HepG2 (cell line): Measurements from ENCODE around the gene QSOX1. TPM values are rescaled to one million over a fixed set of nuclear protein-coding genes. Genes with fewer than 3 reads are reported as not detected.

Experiments
- ATAC-seq: fragments of 200-7000 bp; cut with Tn5 transposase; 3 replicates; pipeline ENCODE4 v1.9.1; 2020; ENCODE audit warnings: mild to moderate bottlenecking, moderate library complexity
- BruUV-seq: library from RNA; stranded (reverse); fragments of 400-500 nt; replicated peaks from 2 replicates; lab custom pipeline; 2021; lab: Mats Ljungman, UMichigan
- CTCF ChIA-PET: fragments of 300-600 bp; formaldehyde crosslinking; extraction: SDS; loops from one replicate; lab custom pipeline; 2021; ENCODE audit warnings: low total read pairs, inconsistent platforms, low intra/inter-chr PET ratio; lab: Yijun Ruan, JAX
- POLR2A ChIA-PET: fragments of 350-600 bp; sonication (Branson Sonifier 250); formaldehyde crosslinking; loops from one replicate; lab custom pipeline; 2020; ENCODE audit warnings: antibody characterized with exemption, inconsistent platforms; lab: Yijun Ruan, JAX
- DNase-seq: peaks from one replicate; pipeline ENCODE4 v3.0.0-alpha.2; 2015; ENCODE audit warnings: low spot score
- FAIRE-seq: peaks from 3 replicates; lab custom pipeline; 2011; peaks lifted over from hg19 to GRCh38; lab: Jason Lieb, UNC
- H2AFZ ChIP-seq: one replicate; pipeline ENCODE4 v1.6.1; 2011; ENCODE audit warnings: low read length, inconsistent platforms
- H3K27ac ChIP-seq: fragments of 300-600 bp; 3 replicates; pipeline ENCODE4 v1.8.0; 2011; ENCODE audit warnings: mixed run types, mild to moderate bottlenecking, mixed read lengths, low read length, inconsistent platforms; ENCODE audit not compliant: insufficient read depth; ENCODE audit errors: extremely low read length
- H3K27me3 ChIP-seq, 2 experiments: fragments of 200-600 bp in 1 of 2; 2 replicates in 1 of 2; 3 replicates in 1 of 2; pipeline versions ENCODE4 v1.6.0 to v1.8.0; 2011; ENCODE audit warnings: low read length in 2 of 2, mild to moderate bottlenecking in 2 of 2, moderate library complexity in 2 of 2, inconsistent platforms in 1 of 2; ENCODE audit not compliant: insufficient read depth in 2 of 2, control insufficient read depth in 1 of 2
- H3K36me3 ChIP-seq, 2 experiments: fragments of 200-600 bp in 1 of 2; replicated peaks in 1 of 2; 2 replicates in 1 of 2; 3 replicates in 1 of 2; pipeline versions ENCODE4 v1.5.1 to v1.8.0; 2011; ENCODE audit warnings: low read length in 2 of 2, inconsistent platforms in 1 of 2; ENCODE audit not compliant: insufficient read depth in 2 of 2, control insufficient read depth in 1 of 2
- H3K4me1 ChIP-seq: 2 replicates; pipeline ENCODE4 v1.5.1; 2012; ENCODE audit warnings: low read length, inconsistent platforms; ENCODE audit not compliant: insufficient read depth
- H3K4me2 ChIP-seq: 2 replicates; pipeline ENCODE4 v1.6.0; 2011; ENCODE audit warnings: low read depth, low read length, inconsistent platforms
- H3K4me3 ChIP-seq, 3 experiments: fragments of 200-600 bp in 1 of 3; sonication (generic), shearing (Covaris generic) in 1 of 3; replicated peaks in 1 of 3; 2 replicates each; pipeline ENCODE4 v1.5.1; 2011 to 2016; ENCODE audit warnings: low read length in 3 of 3, inconsistent platforms in 2 of 3, low read depth in 2 of 3, mild to moderate bottlenecking in 2 of 3, control low read depth in 1 of 3, mixed read lengths in 1 of 3; ENCODE audit not compliant: insufficient read depth in 1 of 3
- H3K79me2 ChIP-seq: one replicate; pipeline ENCODE4 v1.6.1; 2011; ENCODE audit warnings: low read length, inconsistent platforms; ENCODE audit not compliant: insufficient read depth
- H3K9ac ChIP-seq: 2 replicates; pipeline ENCODE4 v1.6.0; 2011; ENCODE audit warnings: mild to moderate bottlenecking, low read depth, low read length, inconsistent platforms; ENCODE audit not compliant: insufficient read depth
- H3K9me3 ChIP-seq: 2 replicates; pipeline ENCODE4 v1.5.1; 2012; ENCODE audit warnings: mild to moderate bottlenecking, low read length
- H4K20me1 ChIP-seq: 2 replicates; pipeline ENCODE4 v1.6.0; 2011; ENCODE audit warnings: inconsistent platforms, mild to moderate bottlenecking, low read length, moderate library complexity; ENCODE audit not compliant: insufficient read depth
- CSRNP2 ChIP-seq: sonication (generic); formaldehyde crosslinking; conservative IDR thresholded peaks from 2 replicates; pipeline ENCODE4 v1.8.0; 2022; ENCODE audit warnings: low read depth, missing genetic modification reagents
- CTCF ChIP-seq: sonication (generic); formaldehyde crosslinking; IDR thresholded peaks from 2 replicates; pipeline ENCODE4 v1.5.0; 2020; ENCODE audit warnings: mild to moderate bottlenecking, missing genetic modification reagents, moderate library complexity
- E2F2 ChIP-seq: sonication (generic); formaldehyde crosslinking; IDR thresholded peaks from 2 replicates; pipeline ENCODE4 v1.4.0; 2020; ENCODE audit warnings: missing genetic modification reagents, borderline replicate concordance
- HNF1A ChIP-seq, 2 experiments: sonication (generic) in 1 of 2; formaldehyde crosslinking in 1 of 2; IDR thresholded peaks; 2 replicates each; pipeline versions ENCODE4 v1.4.0 to v1.6.1; 2016 to 2020; ENCODE audit warnings: borderline replicate concordance in 1 of 2, low read depth in 1 of 2, mild to moderate bottlenecking in 1 of 2, missing genetic modification reagents in 1 of 2
- HNRNPH1 ChIP-seq: fragments of 200-400 bp; formaldehyde crosslinking; optimal IDR thresholded peaks from 2 replicates; pipeline ENCODE3; 2017; ENCODE audit warnings: mild to moderate bottlenecking, low read depth, low read length
- JUNB ChIP-seq: sonication (generic); formaldehyde crosslinking; IDR thresholded peaks from 2 replicates; pipeline ENCODE4 v1.8.0; 2022; ENCODE audit warnings: missing genetic modification reagents, mild to moderate bottlenecking, borderline replicate concordance
- KDM1A ChIP-seq: IDR thresholded peaks from 2 replicates; pipeline ENCODE4 v1.6.1; 2016; ENCODE audit warnings: missing compliant biosample characterization
- PHF8 ChIP-seq: sonication (generic); formaldehyde crosslinking; IDR thresholded peaks from 2 replicates; pipeline ENCODE4 v1.5.0; 2020; ENCODE audit warnings: missing genetic modification reagents
- RAD21 ChIP-seq: fragments of 450-650 bp; formaldehyde crosslinking; IDR thresholded peaks from 2 replicates; pipeline ENCODE4 v1.5.0; 2020; ENCODE audit warnings: mild to moderate bottlenecking
- ZMYM3 ChIP-seq: sonication (generic); formaldehyde crosslinking; IDR thresholded peaks from 2 replicates; pipeline ENCODE4 v1.5.1; 2020; ENCODE audit warnings: mild to moderate bottlenecking, missing genetic modification reagents
- ZNF256 ChIP-seq: sonication (generic); formaldehyde crosslinking; conservative IDR thresholded peaks from 2 replicates; pipeline ENCODE4 v1.4.0; 2020; ENCODE audit warnings: missing genetic modification reagents
- ZNF724P ChIP-seq: sonication (generic); formaldehyde crosslinking; IDR thresholded peaks from 2 replicates; pipeline ENCODE4 v1.8.0; 2022; ENCODE audit warnings: missing genetic modification reagents, borderline replicate concordance
- ZXDC ChIP-seq: sonication (generic); formaldehyde crosslinking; IDR thresholded peaks from 2 replicates; pipeline ENCODE4 v1.5.0; 2020; ENCODE audit warnings: mild to moderate bottlenecking, missing genetic modification reagents
- WGBS: methylation state at CpG from one replicate; pipeline ENCODE4 v1.1.6; 2017; ENCODE audit warnings: low lambda C conversion rate; 5-methylcytosine and 5-hydroxymethylcytosine counted together
- in situ Hi-C: cut with HindIII; loops from 2 replicates; pipeline ENCODE4 v1.10.0; 2017; ENCODE audit warnings: low pct_unique_long_range_greater_than_20kb; ENCODE audit not compliant: extremely low pct_ligation_motif_present
- intact Hi-C: fragments of 100-400 bp; cut with micrococcal nuclease; formaldehyde crosslinking; loops from one replicate; pipeline ENCODE4 v1.10.0; 2022; ENCODE audit not compliant: unreplicated experiment
- polyA plus RNA-seq, 8 experiments: library from polyadenylated mRNA; depleted of rRNA in 3 of 8; stranded (reverse) in 7 of 8; unstranded in 1 of 8; fragments of >200 nt; fragmentation: Illumina TruSeq in 4 of 8; extraction: Trizol in 4 of 8; gene quantifications; 2 replicates each; pipeline versions ENCODE4 v1.2.1 to v1.2.3, GENCODE V29; 2011 to 2016; ENCODE audit warnings: low read depth in 4 of 8, missing spikeins in 1 of 8, mixed read lengths in 1 of 8; ENCODE audit not compliant: insufficient read depth in 1 of 8
- total RNA-seq, 5 experiments: library from RNA; depleted of rRNA; stranded (reverse); fragments of >200 nt; fragmentation: Illumina TruSeq; extraction: Trizol; gene quantifications; 2 replicates each; pipeline ENCODE4 v1.2.3, GENCODE V29; 2016; ENCODE audit warnings: low read depth in 1 of 5

QSOX1 gene
- total and polyA plus RNA-seq, 2 of the 13 experiments (the other 11 are each of a cell fraction or from before 2014, with no cell fraction given), result 6.8 to 40.2 TPM

- CTCF ChIA-PET, result no interaction called here
- in situ Hi-C loops, result loop anchor here (10.0 kb wide), 1 partner anchor 81 kb away; no protein-coding TSS in a partner anchor
- no peak overlapping the region for H2AFZ ChIP-seq
- H3K4me1 ChIP-seq, result no peaks in the 10 kb centered on the region
- DNase-seq (no peak), FAIRE-seq (no peak), ATAC-seq (no peak)
- H3K36me3 ChIP-seq, result no peaks in the 10 kb centered on the region
- no TSS peak for BruUV-seq
- no peaks in the 10 kb centered on the region for H3K27me3 ChIP-seq
- H3K4me2 ChIP-seq, result no peak overlapping the region
- no peak overlapping the region for H3K9ac ChIP-seq
- POLR2A ChIA-PET, result no interaction called here
- WGBS, result 81% methylated on average over 9 of the region's 10 CpGs
- no peaks in the 10 kb centered on the region for H3K9me3 ChIP-seq
- H3K4me3 ChIP-seq, result no peak overlapping the region
- intact Hi-C loops, result loop anchor here (10.0 kb wide), 1 partner anchor 61 kb away; no protein-coding TSS in a partner anchor
- H3K79me2 ChIP-seq, result no peaks in the 10 kb centered on the region
- no peak overlapping the region for H3K27ac ChIP-seq
- H4K20me1 ChIP-seq, result no peaks in the 10 kb centered on the region
- TF ChIP-seq ZNF724P (no peak), ZNF256 (no peak), HNF1A (IDR thresholded peaks at IDR 0.05; ENCODE audit: low read depth) (no peak), HNF1A (CRISPR knock-in tag; IDR thresholded peaks at IDR 0.05; ENCODE audit: borderline replicate concordance) (no peak), JUNB (CRISPR knock-in tag) (no peak), ZXDC (no peak), RAD21 (no peak), CSRNP2 (CRISPR knock-in tag) (no peak), HNRNPH1 (no peak), CTCF (CRISPR knock-in tag) (no peak), KDM1A (CRISPR knock-in tag) (no peak), PHF8 (CRISPR knock-in tag) (no peak), ZMYM3 (CRISPR knock-in tag) (no peak), E2F2 (CRISPR knock-in tag) (no peak)
Observed at GRCh38 chr1:180183426-180183825, 28.8 kb downstream of the QSOX1 start.
